Measurements from ENCODE around the gene INPP5A.

DNA sequence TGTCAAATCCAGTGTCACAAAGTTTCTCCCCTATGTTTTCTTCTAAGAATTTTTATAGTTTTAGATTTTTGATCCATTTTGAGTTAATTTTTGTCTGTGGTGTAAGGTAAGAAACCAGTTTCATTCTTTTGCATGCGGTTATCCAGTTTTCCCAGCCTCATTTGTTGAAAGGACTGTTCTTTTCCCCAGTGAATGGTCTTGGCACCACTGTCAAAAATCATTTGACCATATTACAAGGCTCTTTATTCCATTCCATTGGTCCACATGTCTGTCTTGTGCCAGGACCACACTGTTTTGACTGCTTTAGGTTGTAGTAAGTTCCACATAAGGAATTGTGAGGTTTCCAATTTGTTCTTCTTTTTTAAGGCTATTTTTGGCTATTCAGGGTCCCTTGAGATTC is 64.0 kb downstream of the INPP5A start:
- TF ChIP-seq, protein P1, sequence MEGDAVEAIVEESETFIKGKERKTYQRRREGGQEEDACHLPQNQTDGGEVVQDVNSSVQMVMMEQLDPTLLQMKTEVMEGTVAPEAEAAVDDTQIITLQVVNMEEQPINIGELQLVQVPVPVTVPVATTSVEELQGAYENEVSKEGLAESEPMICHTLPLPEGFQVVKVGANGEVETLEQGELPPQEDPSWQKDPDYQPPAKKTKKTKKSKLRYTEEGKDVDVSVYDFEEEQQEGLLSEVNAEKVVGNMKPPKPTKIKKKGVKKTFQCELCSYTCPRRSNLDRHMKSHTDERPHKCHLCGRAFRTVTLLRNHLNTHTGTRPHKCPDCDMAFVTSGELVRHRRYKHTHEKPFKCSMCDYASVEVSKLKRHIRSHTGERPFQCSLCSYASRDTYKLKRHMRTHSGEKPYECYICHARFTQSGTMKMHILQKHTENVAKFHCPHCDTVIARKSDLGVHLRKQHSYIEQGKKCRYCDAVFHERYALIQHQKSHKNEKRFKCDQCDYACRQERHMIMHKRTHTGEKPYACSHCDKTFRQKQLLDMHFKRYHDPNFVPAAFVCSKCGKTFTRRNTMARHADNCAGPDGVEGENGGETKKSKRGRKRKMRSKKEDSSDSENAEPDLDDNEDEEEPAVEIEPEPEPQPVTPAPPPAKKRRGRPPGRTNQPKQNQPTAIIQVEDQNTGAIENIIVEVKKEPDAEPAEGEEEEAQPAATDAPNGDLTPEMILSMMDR (IDR thresholded peaks at IDR 0.05): no peak
- no peak for TF ChIP-seq POLR2A (IDR thresholded peaks at IDR 0.05)

Measured in lower leg skin (tissue), 3 donors.